Rectal smooth muscle tissue (tissue), 1 donor: ENCODE results near the gene ZSWIM3.
"Not testable (repeated sequence)": the region's sequence is repeated elsewhere in the genome, so short reads cannot be mapped to it uniquely, and the experiment has no call there.

Experiments
- H3K27ac ChIP-seq: one replicate; pipeline ENCODE4 v1.7.0; 2013; ENCODE audit warnings: low read depth, low read length, inconsistent platforms
- H3K27me3 ChIP-seq: one replicate; pipeline ENCODE4 v1.7.0; 2013; ENCODE audit warnings: low read length; ENCODE audit not compliant: control insufficient read depth, insufficient read depth
- H3K36me3 ChIP-seq: one replicate; pipeline ENCODE4 v1.7.0; 2013; ENCODE audit warnings: low read length; ENCODE audit not compliant: control insufficient read depth, insufficient read depth
- H3K4me1 ChIP-seq: one replicate; pipeline ENCODE4 v1.7.0; 2013; ENCODE audit warnings: low read length; ENCODE audit not compliant: control insufficient read depth, insufficient read depth
- H3K4me3 ChIP-seq: one replicate; pipeline ENCODE4 v1.7.0; 2013; ENCODE audit warnings: low read length
- H3K9ac ChIP-seq: one replicate; pipeline ENCODE4 v1.7.0; 2013; ENCODE audit warnings: low read length

Gene ZSWIM3

DNA sequence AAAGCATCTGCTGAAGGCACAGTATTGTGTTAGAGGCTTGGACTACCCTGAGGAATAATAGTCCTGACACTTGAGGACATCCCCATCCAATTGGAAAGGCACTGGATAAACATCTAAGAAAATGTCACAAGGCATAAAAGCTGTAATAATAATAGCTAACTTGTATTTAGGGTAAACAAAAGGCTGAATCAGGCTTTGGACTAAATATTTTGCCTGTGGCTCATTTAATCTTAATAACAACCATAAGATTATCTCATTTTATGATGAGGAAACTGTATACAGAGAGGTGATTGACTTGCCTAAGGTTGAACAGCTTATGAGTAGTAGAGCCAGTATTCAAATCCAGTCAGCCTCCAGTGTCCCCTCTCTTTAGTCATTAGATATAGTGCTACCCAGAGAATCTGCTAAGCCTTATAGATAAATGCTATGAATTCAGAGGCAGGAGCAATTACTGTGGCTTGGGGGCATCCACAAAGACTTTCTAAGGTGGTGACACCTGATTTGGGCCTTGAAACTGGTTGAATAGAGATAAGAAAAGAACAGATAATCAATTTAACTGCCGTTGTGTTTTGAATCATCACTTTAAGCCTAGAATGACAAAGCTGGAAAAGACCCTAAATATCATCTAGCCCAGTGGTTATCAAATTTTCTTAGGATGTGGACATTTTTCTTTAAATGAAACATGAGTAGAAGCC is 16.1 kb downstream of the ZSWIM3 start:
- no peaks in the 10 kb centered on the region for H3K4me1 ChIP-seq
- no peak overlapping the region for H3K4me3 ChIP-seq
- H3K9ac ChIP-seq: no peak overlapping the region
- H3K27me3 ChIP-seq: no peaks in the 10 kb centered on the region
- H3K36me3 ChIP-seq: peaks cover 9% of the 10 kb centered on the region
- no peak overlapping the region for H3K27ac ChIP-seq

DNA sequence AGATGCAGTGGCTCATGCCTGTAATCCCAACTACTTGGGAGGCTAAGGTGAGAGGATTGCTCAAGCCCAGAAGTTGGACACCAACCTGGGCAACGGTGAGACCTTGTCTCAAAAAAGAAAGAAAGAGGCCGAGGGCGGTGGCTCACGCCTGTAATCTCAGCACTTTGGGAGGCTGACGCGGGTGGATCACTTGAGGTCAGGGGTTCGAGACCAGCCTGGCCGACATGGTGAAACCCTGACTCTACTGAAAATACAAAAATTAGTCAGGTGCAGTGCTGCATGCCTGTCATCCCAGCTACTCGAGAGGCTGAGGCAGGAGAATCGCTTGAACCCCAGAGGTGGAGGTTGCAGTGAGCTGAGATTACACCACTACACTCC is 16.7 kb downstream of the ZSWIM3 start:
- H3K9ac ChIP-seq, H3K36me3 ChIP-seq, H3K27me3 ChIP-seq, H3K4me1 ChIP-seq, H3K27ac ChIP-seq, H3K4me3 ChIP-seq: not testable (repeated sequence)

DNA sequence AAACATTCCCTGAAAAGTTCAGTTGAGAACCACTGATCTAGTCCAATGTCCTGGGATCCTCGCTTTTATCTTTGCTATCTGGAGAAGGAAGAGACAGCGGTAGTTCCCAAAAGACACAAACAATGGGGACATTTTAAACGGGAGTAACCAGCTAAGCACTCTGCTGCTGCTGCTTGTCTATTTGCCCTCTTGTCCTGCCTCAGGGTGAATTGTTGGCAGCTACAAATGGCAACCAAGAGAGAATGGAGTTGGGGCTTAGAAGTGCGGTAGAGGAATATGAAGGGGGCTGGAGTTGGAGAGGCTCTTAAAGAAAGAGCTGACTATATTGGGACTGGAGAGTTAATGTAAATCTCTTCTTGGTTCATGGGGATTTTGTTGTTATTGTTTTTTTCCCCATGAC is 17.2 kb downstream of the ZSWIM3 start:
- Histone ChIP-seq H3K9ac (no peak overlapping the region), H3K4me1 (no peaks in the 10 kb centered on the region), H3K4me3 (no peak overlapping the region), H3K27me3 (no peaks in the 10 kb centered on the region), H3K36me3 (peaks cover 9% of the 10 kb centered on the region), H3K27ac (no peak overlapping the region)

DNA sequence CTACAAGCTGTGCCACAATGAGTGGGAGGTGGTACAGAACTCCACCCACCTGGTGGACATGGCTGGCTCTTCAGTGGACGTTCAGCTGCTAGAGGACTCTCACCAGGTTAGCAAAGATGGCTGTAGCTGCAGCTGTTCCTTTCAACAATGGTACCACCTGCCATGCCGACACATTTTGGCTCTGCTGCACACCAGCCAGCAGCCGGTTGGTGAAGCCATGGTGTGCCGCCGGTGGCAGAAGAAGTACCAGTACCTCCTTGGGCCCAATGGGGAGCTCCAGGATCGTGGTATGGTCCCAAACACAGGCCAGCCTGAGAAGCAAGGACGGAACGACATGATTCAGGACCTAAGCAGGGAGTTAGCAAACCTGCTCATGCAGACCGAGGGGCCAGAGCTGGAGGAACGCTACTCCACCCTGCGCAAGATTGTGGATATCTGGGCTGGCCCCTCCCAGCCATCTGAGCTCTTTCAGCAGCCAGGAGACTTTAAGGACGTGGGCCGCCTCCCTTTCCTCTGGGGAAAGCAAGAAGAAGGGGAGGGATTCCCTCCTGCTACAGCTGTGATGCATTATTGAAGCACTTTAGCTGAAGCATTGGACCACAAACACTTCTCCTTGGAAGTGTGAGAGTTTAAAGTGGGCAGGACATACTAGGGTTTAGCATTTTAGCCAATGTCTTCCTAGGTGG is 20.8 kb downstream of the ZSWIM3 start:
- H3K27ac ChIP-seq: no peak overlapping the region
- H3K27me3 ChIP-seq: no peaks in the 10 kb centered on the region
- peaks cover 6% of the 10 kb centered on the region for H3K4me1 ChIP-seq
- H3K36me3 ChIP-seq: peaks cover 9% of the 10 kb centered on the region
- H3K4me3 ChIP-seq: no peak overlapping the region
- H3K9ac ChIP-seq: no peak overlapping the region

DNA sequence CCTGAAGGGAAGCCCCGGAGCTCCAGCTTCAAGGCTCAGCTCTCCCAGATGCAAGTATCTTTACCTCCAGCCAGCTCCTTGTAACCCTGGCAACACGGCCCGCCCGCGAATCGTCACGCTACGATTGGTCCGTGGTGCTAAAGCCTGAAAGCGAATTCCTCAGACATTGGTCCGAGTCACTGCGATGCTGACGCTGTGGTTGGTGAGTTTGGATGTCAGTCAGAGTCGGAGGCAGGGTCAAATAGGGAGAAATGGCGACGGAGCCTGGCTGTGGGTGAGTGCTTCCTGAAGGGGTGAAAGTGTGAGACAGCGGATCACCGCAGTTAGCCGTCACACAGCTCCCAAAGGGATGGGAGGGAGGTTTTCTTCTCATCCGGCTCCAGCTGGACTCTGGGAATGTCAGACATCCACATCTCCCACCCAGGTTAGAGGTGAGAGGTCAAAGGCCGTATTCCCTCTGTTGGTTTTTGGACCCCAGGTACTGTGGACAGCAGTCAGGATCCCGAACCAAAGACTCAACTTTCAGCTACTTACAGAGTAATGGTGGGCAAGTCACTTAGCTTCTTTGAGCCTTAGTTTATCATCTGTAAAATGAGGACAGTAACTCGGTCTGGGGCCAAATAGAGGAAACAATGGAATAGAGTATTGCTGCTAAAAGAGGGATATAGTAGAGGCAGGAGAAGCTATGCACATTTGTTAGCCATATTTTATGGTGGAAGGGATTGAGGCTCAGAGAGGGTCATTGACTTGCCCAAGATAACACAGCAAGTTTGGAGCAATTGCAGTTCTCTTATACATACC is 23.8 kb downstream of the ZSWIM3 start, which contains the start of gene ZSWIM1:
Gene ZSWIM1, plus strand, starts transcription at position 240 of the 801 bp plus-strand sequence. CDS start 1,366 bp downstream, outside the sequence.
- peak within 1 kb of the TSS; percentile 96 for H3K9ac ChIP-seq
- H3K27ac ChIP-seq: peak within 1 kb of the TSS; percentile 92
- peaks cover 6% of the 10 kb centered on the region for H3K4me1 ChIP-seq
- no peaks in the 10 kb centered on the region for H3K27me3 ChIP-seq
- H3K4me3 ChIP-seq: peak within 1 kb of the TSS; percentile 97
- H3K36me3 ChIP-seq: peaks cover 14% of the 10 kb centered on the region

DNA sequence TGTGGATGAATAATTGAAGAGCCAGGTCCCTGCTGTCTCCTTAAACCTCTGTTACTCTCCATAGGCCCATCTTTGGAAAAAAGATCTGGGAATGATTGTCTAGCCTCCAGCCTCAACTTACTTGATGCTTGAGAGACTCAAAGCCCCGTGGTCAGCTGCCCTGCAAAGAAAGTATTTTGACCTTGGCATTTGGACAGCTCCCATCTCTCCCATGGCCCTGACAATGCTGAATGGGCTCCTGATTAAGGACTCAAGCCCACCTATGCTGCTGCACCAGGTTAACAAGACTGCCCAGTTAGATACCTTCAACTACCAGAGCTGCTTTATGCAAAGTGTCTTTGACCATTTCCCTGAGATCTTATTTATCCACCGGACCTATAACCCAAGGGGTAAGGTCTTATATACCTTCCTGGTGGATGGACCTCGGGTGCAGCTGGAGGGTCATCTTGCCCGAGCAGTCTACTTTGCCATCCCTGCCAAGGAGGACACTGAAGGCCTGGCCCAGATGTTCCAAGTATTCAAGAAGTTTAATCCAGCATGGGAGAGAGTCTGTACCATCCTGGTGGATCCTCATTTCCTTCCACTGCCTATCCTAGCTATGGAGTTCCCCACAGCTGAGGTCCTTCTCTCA is 25.2 kb downstream of the ZSWIM3 start:
- Histone ChIP-seq H3K4me3 (no peak overlapping the region), H3K27ac (no peak overlapping the region), H3K27me3 (no peaks in the 10 kb centered on the region), H3K9ac (no peak overlapping the region), H3K4me1 (peaks cover 6% of the 10 kb centered on the region), H3K36me3 (peaks cover 14% of the 10 kb centered on the region)

DNA sequence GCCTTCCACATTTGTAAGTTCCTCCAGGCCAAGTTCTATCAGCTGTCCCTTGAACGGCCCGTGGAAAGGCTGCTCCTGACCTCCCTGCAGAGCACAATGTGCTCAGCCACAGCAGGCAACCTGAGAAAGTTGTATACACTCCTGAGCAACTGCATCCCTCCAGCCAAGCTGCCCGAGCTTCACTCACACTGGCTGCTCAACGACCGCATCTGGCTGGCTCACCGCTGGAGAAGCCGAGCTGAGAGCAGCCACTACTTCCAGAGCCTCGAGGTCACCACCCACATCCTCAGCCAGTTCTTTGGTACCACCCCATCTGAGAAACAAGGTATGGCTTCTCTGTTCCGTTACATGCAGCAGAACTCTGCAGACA is 25.7 kb downstream of the ZSWIM3 start:
- H3K4me3 ChIP-seq: no peak overlapping the region
- H3K4me1 ChIP-seq: peaks cover 6% of the 10 kb centered on the region
- H3K27me3 ChIP-seq: no peaks in the 10 kb centered on the region
- no peak overlapping the region for H3K9ac ChIP-seq
- H3K36me3 ChIP-seq: peaks cover 8% of the 10 kb centered on the region
- no peak overlapping the region for H3K27ac ChIP-seq

DNA sequence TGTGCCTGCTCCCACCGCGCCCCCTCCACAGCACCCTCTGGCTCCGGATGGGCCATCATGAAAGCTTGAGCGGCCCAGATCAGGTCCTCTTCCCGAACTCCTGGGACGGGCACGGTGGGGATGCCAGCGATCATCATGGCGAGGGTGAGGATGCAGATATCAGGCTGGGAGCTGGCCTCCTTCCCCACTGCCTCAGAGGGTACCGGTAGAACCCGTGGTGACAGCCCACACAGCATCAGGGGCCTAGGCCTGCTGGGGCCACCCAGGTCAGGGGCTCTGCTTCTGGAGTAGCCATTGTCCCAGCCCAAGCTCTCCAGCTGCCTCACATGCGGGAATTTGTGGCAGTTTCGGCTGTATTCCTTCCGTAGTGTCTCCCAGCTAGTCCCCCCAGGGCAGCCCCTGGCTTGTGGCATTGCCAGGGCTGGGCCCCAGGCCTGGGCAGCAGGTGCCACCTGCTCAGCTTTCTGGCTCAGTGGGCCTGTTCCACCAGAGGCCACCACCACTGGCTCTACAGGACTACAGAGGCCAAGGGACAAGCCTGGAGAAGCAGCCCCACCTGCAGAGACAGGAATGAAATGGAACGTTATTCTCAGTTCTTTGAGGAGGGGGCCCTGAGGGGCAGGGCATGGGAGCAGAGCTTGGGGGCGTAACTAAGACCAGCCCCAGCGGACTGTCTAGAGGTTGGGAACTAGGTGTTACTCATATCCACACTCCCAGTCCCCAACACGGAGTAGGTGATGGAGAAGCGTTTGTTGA is 29.4 kb downstream of the ZSWIM3 start:
- Histone ChIP-seq H3K4me3 (no peak overlapping the region), H3K27ac (no peak overlapping the region), H3K27me3 (no peaks in the 10 kb centered on the region), H3K36me3 (peaks cover 7% of the 10 kb centered on the region), H3K4me1 (peaks cover 2% of the 10 kb centered on the region), H3K9ac (no peak overlapping the region)

DNA sequence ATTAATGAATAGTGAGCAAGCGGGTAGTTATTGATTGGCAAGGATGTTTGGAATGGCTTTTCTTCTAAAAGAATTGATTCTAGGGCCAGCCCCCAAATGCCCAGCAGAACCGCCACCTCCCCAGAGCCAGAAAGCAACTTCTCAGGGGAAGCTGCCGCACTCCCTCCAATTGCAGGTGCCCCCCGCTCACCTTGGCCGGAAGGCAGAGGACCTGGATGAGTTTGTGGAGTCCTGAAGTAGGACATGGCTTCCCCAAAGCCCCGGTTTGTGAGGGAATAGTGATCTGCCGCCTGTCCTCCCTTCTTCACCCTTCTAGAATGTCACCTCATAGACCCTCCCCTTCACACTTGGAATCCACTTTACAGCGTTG is 29.9 kb downstream of the ZSWIM3 start, which contains the start of gene SPATA25:
Gene SPATA25, minus strand, starts transcription at position 277 of the 370 bp plus-strand sequence. Its CDS starts 32 bp downstream, at position 245.
- no peaks in the 10 kb centered on the region for H3K4me1 ChIP-seq

DNA sequence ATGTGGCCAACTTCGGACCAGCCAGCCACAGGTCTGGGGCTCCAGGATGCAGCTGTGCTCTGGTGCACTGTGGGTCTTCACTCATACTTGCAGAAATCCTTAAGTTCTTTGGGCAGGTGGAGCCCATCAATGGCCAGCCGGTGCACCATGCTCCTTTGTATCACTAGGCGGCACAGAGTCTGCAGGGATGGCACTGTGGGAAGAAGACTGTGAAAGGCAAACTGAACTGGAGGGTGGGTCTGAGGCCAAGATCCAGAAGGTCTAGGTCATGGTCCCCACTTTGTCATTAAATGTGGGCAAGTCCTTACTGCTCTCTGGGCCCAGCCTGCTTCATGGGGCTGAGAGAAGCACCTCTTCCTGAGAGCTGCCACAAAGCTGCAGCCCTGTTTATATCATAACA is 31.3 kb downstream of the ZSWIM3 start:
- H3K36me3 ChIP-seq: peaks cover 10% of the 10 kb centered on the region
- no peak overlapping the region for H3K4me3 ChIP-seq
- H3K9ac ChIP-seq: no peak overlapping the region
- no peaks in the 10 kb centered on the region for H3K27me3 ChIP-seq
- H3K27ac ChIP-seq: no peak overlapping the region
- H3K4me1 ChIP-seq: no peaks in the 10 kb centered on the region

More for the DNA sequence above, 29.9 kb downstream of the ZSWIM3 start, which contains the start of gene SPATA25:
- Histone ChIP-seq H3K9ac (no peak within 1 kb of the TSS), H3K36me3 (peaks cover 7% of the 10 kb centered on the region), H3K27ac (no peak within 1 kb of the TSS), H3K4me3 (no peak within 1 kb of the TSS), H3K27me3 (no peaks in the 10 kb centered on the region)

DNA sequence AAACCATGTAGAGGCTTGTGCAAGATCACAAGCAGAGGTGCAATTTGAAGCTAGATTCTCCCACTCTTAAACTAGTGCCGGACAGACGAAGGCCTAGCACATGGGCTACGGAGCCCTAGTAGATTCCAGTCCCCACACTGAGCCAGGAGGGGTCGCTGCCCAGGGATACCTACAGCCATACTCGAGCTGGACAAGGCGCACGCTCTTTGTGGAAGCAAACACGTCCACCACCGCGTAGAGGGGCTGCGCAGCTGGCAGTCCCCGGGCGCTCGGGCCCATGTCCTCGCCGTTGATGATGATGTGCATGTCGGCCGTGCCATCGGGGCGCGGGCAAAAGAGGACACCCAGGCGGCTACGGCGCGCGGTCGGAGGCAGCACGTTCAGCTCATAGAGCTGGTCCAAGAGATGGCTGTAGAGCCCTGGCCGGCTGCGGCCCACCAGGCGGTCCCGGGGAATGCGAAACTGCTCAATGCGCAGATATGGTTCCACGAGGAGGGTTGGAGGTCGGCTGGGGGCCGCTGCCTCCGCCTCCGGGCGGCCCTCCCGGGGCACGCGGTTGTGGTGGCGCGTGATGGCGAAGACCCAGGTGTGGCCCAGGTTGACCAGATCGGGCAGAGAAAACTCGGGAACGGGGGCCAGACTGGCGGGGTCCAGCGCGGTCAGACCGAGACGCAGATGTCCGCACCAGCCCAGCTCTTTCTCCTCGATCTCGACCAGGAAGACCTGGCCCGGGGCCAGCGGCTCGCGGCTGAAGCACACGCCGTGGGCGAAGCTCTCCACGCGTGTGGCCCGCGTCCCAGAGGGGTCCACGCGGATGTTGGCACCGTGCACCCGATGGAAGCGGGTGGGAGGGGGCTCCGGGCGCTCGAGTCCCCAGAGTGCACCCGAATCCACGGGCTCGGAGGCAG is 32.9 kb downstream of the ZSWIM3 start:
- peak overlapping the region; percentile 78 for H3K4me3 ChIP-seq
- no peaks in the 10 kb centered on the region for H3K27me3 ChIP-seq
- H3K4me1 ChIP-seq: no peaks in the 10 kb centered on the region
- H3K36me3 ChIP-seq: peaks cover 12% of the 10 kb centered on the region
- peak overlapping the region; percentile 51 for H3K9ac ChIP-seq
- H3K27ac ChIP-seq: peak overlapping the region; percentile 90
